Endothelial cell of umbilical vein (primary cell): ENCODE measurements around the gene MCC. TPM values are rescaled to one million over a fixed set of nuclear protein-coding genes. Genes with fewer than 3 reads are reported as not detected.

Source experiments
- BruUV-seq: library from RNA; stranded (reverse); fragments of 400-500 nt; replicated peaks from 2 replicates; lab custom pipeline; 2021; lab: Mats Ljungman, UMichigan
- CTCF ChIA-PET: fragments of 300-600, 350-600 bp; sonication (Branson Sonifier 250); formaldehyde crosslinking; loops from one replicate; lab custom pipeline; 2021; ENCODE audit warnings: antibody characterized with exemption, inconsistent platforms; lab: Charles Lee
- POLR2A ChIA-PET: fragments of 300-600, 350-600 bp; sonication (Branson Sonifier 250); formaldehyde crosslinking; loops from one replicate; lab custom pipeline; 2021; ENCODE audit warnings: antibody characterized with exemption, inconsistent platforms; lab: Charles Lee
- DNase-seq: peaks from one replicate; pipeline ENCODE4 v3.0.0-alpha.2; 2011; ENCODE audit warnings: low read depth, low spot score
- FAIRE-seq: peaks from 2 replicates; lab custom pipeline; 2011; peaks lifted over from hg19 to GRCh38; lab: Jason Lieb, UNC
- H2AFZ ChIP-seq: 2 replicates; pipeline ENCODE4 v1.6.0; 2012; ENCODE audit warnings: low read depth, low read length, control low read depth, inconsistent platforms
- H3K27ac ChIP-seq: 2 replicates; pipeline ENCODE4 v1.5.1; 2011; ENCODE audit warnings: low read depth, mild to moderate bottlenecking, control low read depth, low read length, moderate library complexity; ENCODE audit not compliant: insufficient read depth
- H3K27me3 ChIP-seq, 2 experiments: 2 replicates each; pipeline versions ENCODE4 v1.6.0 to v1.6.1; 2011; ENCODE audit warnings: low read length in 2 of 2, mixed read lengths in 1 of 2; ENCODE audit not compliant: control insufficient read depth in 2 of 2, insufficient read depth in 2 of 2
- H3K36me3 ChIP-seq, 2 experiments: 2 replicates in 1 of 2; 3 replicates in 1 of 2; pipeline ENCODE4 v1.5.1; 2011; ENCODE audit warnings: low read length in 2 of 2, mild to moderate bottlenecking in 1 of 2, moderate library complexity in 1 of 2; ENCODE audit not compliant: control insufficient read depth in 2 of 2, insufficient read depth in 2 of 2; ENCODE audit errors: extremely low read depth in 1 of 2
- H3K4me1 ChIP-seq: 3 replicates; pipeline ENCODE4 v1.5.1; 2011; ENCODE audit warnings: mild to moderate bottlenecking, low read length; ENCODE audit not compliant: control insufficient read depth, insufficient read depth; ENCODE audit errors: extremely low read depth
- H3K4me2 ChIP-seq: 2 replicates; pipeline ENCODE4 v1.6.1; 2011; ENCODE audit warnings: low read length, control low read depth, mixed read lengths; ENCODE audit not compliant: insufficient read depth
- H3K4me3 ChIP-seq, 3 experiments: fragments of 200-600 bp in 1 of 3; sonication (generic), shearing (Covaris generic) in 1 of 3; replicated peaks in 1 of 3; 2 replicates each; pipeline ENCODE4 v1.5.1; 2011 to 2016; ENCODE audit warnings: control low read depth in 3 of 3, low read length in 3 of 3, mild to moderate bottlenecking in 2 of 3, inconsistent platforms in 1 of 3, low read depth in 1 of 3, moderate library complexity in 1 of 3; ENCODE audit not compliant: insufficient read depth in 1 of 3
- H3K79me2 ChIP-seq: 2 replicates; pipeline ENCODE4 v1.6.0; 2012; ENCODE audit warnings: low read length, inconsistent platforms; ENCODE audit not compliant: control insufficient read depth, insufficient read depth
- H3K9ac ChIP-seq: replicated peaks from 2 replicates; pipeline ENCODE3; 2011; ENCODE audit warnings: low read length, control low read depth; ENCODE audit not compliant: insufficient read depth; ENCODE audit errors: extremely low read depth
- H3K9me1 ChIP-seq: replicated peaks from 3 replicates; pipeline ENCODE4 v1.6.0; 2011; ENCODE audit warnings: mild to moderate bottlenecking, low read length; ENCODE audit not compliant: control insufficient read depth, insufficient read depth; ENCODE audit errors: extremely low read depth
- H3K9me3 ChIP-seq: replicated peaks from 2 replicates; pipeline ENCODE4 v1.5.1; 2012; ENCODE audit warnings: low read length, inconsistent platforms; ENCODE audit not compliant: control insufficient read depth, insufficient read depth
- H4K20me1 ChIP-seq: replicated peaks from 2 replicates; pipeline ENCODE3; 2011; ENCODE audit warnings: mild to moderate bottlenecking, low read length; ENCODE audit not compliant: control insufficient read depth, insufficient read depth; ENCODE audit errors: extremely low read depth
- CTCF ChIP-seq, 2 donors: IDR thresholded peaks; 1 replicate in 1 of 2; 2 replicates in 1 of 2; pipeline ENCODE4 v1.5.1; 2011; ENCODE audit warnings: low read length in 2 of 2, mild to moderate bottlenecking in 2 of 2, moderate library complexity in 2 of 2, control low read depth in 1 of 2, inconsistent platforms in 1 of 2, low read depth in 1 of 2; ENCODE audit not compliant: insufficient read depth in 1 of 2; ENCODE audit errors: extremely low read depth in 1 of 2
- EZH2 ChIP-seq: IDR thresholded peaks from 2 replicates; pipeline ENCODE4 v1.6.1; 2012; ENCODE audit warnings: borderline replicate concordance, low read depth, mild to moderate bottlenecking, moderate library complexity, low read length, inconsistent platforms; ENCODE audit not compliant: severe bottlenecking
- FOS ChIP-seq: IDR thresholded peaks from 2 replicates; pipeline ENCODE4 v1.6.1; 2011; ENCODE audit warnings: mild to moderate bottlenecking, low read length, moderate library complexity, borderline replicate concordance; ENCODE audit not compliant: insufficient read depth
- GATA2 ChIP-seq: IDR thresholded peaks from 2 replicates; pipeline ENCODE4 v1.7.0; 2011; ENCODE audit warnings: low read depth, mild to moderate bottlenecking, moderate library complexity, mixed read lengths, low read length; ENCODE audit not compliant: insufficient read length, insufficient read depth
- JUN ChIP-seq: IDR thresholded peaks from 2 replicates; pipeline ENCODE4 v1.6.1; 2011; ENCODE audit warnings: borderline replicate concordance, low read depth; ENCODE audit not compliant: insufficient read length, insufficient read depth
- MAX ChIP-seq: IDR thresholded peaks from 2 replicates; pipeline ENCODE4 v1.6.1; 2011; ENCODE audit not compliant: insufficient read depth, insufficient read length
- MYC ChIP-seq: IDR thresholded peaks from one replicate; pipeline ENCODE4 v1.6.1; 2011; ENCODE audit warnings: mild to moderate bottlenecking, low read depth, low read length
- POLR2A ChIP-seq: IDR thresholded peaks from 2 replicates; pipeline ENCODE4 v1.6.1; 2012; ENCODE audit warnings: low read depth, mild to moderate bottlenecking, control low read depth, low read length
- POLR2AphosphoS5 ChIP-seq: IDR thresholded peaks from 2 replicates; pipeline ENCODE4 v1.6.1; 2012; ENCODE audit warnings: low read depth, mild to moderate bottlenecking, control low read depth, low read length, moderate library complexity; ENCODE audit not compliant: insufficient read depth
- dilution Hi-C: fragments of 300-500 bp; cut with MboI; formaldehyde crosslinking; loops from one replicate; pipeline ENCODE4 v1.15.0; 2019; ENCODE audit warnings: low sequenced_read_pairs; ENCODE audit not compliant: extremely low pct_ligation_motif_present
- intact Hi-C: fragments of 100-400 bp; cut with micrococcal nuclease; formaldehyde crosslinking; loops from one replicate; pipeline ENCODE4 v1.10.0; 2022
- polyA plus RNA-seq, 4 experiments: library from polyadenylated mRNA; depleted of rRNA in 3 of 4; stranded (reverse) in 3 of 4; unstranded in 1 of 4; fragments of >200 nt; gene quantifications; 2 replicates each; pipeline versions ENCODE4 v1.2.1 to v1.2.3, GENCODE V29; 2011 to 2012; ENCODE audit warnings: missing spikeins in 1 of 4
- total RNA-seq: library from RNA; stranded (reverse); gene quantifications from 2 replicates; pipeline ENCODE4 v1.2.3, GENCODE V29; 2021

Gene MCC
- total and polyA plus RNA-seq, 2 donors (not counting 3 experiments of a cell fraction or from before 2014, with no cell fraction given) = 6.9 to 27.5 TPM

- Histone ChIP-seq H2AFZ (no peak overlapping the region), H3K4me1 (peaks cover 21% of the 10 kb centered on the region), H3K9me1 (no peaks in the 10 kb centered on the region), H3K27ac (no peak overlapping the region), H3K79me2 (peaks cover 16% of the 10 kb centered on the region), H3K4me3 (no peak overlapping the region), H3K27me3 (no peaks in the 10 kb centered on the region), H3K9ac (no peak overlapping the region), H3K9me3 (no peaks in the 10 kb centered on the region), H4K20me1 (no peaks in the 10 kb centered on the region), H3K36me3 (no peaks in the 10 kb centered on the region), H3K4me2 (no peak overlapping the region)
- ChIA-PET CTCF (no interaction called here), POLR2A (no interaction called here)
- TF ChIP-seq JUN = no peak
- TF ChIP-seq FOS = no peak
- no peak for TF ChIP-seq POLR2A
- TF ChIP-seq EZH2 = no peak
- TF ChIP-seq POLR2AphosphoS5 = no peak
- no peak for TF ChIP-seq MAX
- no peak for TF ChIP-seq MYC
- TF ChIP-seq CTCF (IDR thresholded peaks at IDR 0.05; ENCODE audit: extremely low read depth in 1 of 2, insufficient read depth in 1 of 2, low read depth in 1 of 2, low read length in 2 of 2) = no peak
- TF ChIP-seq GATA2 = no peak
- intact Hi-C loops = loop anchor here (10.0 kb wide), 1 partner anchor 1997 kb away; no protein-coding TSS in a partner anchor
- dilution Hi-C loops = no loop called here
- no peak for FAIRE-seq
- DNase-seq = no peak
- BruUV-seq = no TSS peak
Observed at GRCh38 chr5:113527746-113528145, 39.5 kb upstream of the MCC start.
